ENCODE measurements around the gene CCNL2.

CCNL2 gene

GRCh38 chr1:1347663-1348419, 51.3 kb downstream of the CCNL2 start:
- no peak for TF ChIP-seq CTCF (IDR thresholded peaks at IDR 0.05; ENCODE audit: insufficient read depth, low read length, missing control alignments)
- no peak for DNase-seq (ENCODE audit: low read depth, low spot score)
- peak overlapping the region; percentile 75 for H3K4me3 ChIP-seq (ENCODE audit: low read depth, low read length)
- CTCF ChIA-PET: interaction anchor here (0.9 to 8.3 kb wide), 11 partner anchors 9 to 158 kb away, joined by 3 to 138 read pairs (median 4); partner anchors contain the start of genes AURKAIP1, MXRA8 and TAS1R3
- POLR2A ChIA-PET: interaction anchor here (0.7 to 1.6 kb wide), 7 partner anchors 10 to 52 kb away, joined by 3 to 9 read pairs (median 4); partner anchors contain the start of genes AURKAIP1 and MXRA8

- POLR2A ChIA-PET: interaction anchor here (1.1 to 1.6 kb wide), 3 partner anchors 11 to 13 kb away, joined by 3 to 8 read pairs (median 3); partner anchors contain the start of gene MXRA8
- DNase-seq (ENCODE audit: low read depth, low spot score): no peak
- H3K4me3 ChIP-seq (ENCODE audit: low read depth, low read length): peak overlapping the region; percentile 75
- CTCF ChIA-PET: interaction anchor here (0.8 to 8.3 kb wide), 8 partner anchors 11 to 225 kb away, joined by 3 to 138 read pairs (median 4); partner anchors contain the start of genes AURKAIP1 and MXRA8
- no peak for TF ChIP-seq CTCF (IDR thresholded peaks at IDR 0.05; ENCODE audit: insufficient read depth, low read length, missing control alignments)
Observed at GRCh38 chr1:1347026-1347595, 52.0 kb downstream of the CCNL2 start.

- ChIA-PET CTCF (interaction anchor here (0.8 to 8.3 kb wide), 7 partner anchors 16 to 224 kb away, joined by 3 to 138 read pairs (median 3); partner anchors contain the start of genes AURKAIP1 and CCNL2), POLR2A (interaction anchor here (1.0 to 1.2 kb wide), 2 partner anchors 9 to 12 kb away, joined by 3 read pairs; no protein-coding TSS in a partner anchor)
- 0 out of 2 replicates have a peak overlapping the region, but pooled peaks have one; percentile 18 for H3K4me3 ChIP-seq (ENCODE audit: low read depth, low read length)
- DNase-seq (ENCODE audit: low read depth, low spot score): no peak
- TF ChIP-seq CTCF (IDR thresholded peaks at IDR 0.05; ENCODE audit: insufficient read depth, low read length, missing control alignments): no peak
Observed at GRCh38 chr1:1346501-1346890, 52.6 kb downstream of the CCNL2 start.

GRCh38 chr1:1345860-1346500, 53.2 kb downstream of the CCNL2 start:
- TF ChIP-seq CTCF (IDR thresholded peaks at IDR 0.05; ENCODE audit: insufficient read depth, low read length, missing control alignments): no peak
- H3K4me3 ChIP-seq (ENCODE audit: low read depth, low read length): no peak overlapping the region
- ChIA-PET CTCF (interaction anchor here (0.7 to 8.3 kb wide), 8 partner anchors 11 to 224 kb away, joined by 3 to 138 read pairs (median 3); partner anchors contain the start of genes AURKAIP1 and CCNL2), POLR2A (interaction anchor here (1.0 to 1.2 kb wide), 2 partner anchors 9 to 12 kb away, joined by 3 read pairs; no protein-coding TSS in a partner anchor)
- DNase-seq (ENCODE audit: low read depth, low spot score): no peak

- CTCF ChIA-PET: interaction anchor here (0.7 to 8.3 kb wide), 5 partner anchors 12 to 57 kb away, joined by 3 to 138 read pairs (median 3); partner anchors contain the start of gene AURKAIP1
- POLR2A ChIA-PET: interaction anchor here (1.0 to 1.3 kb wide), 3 partner anchors 10 to 30 kb away, joined by 3 read pairs; partner anchors contain the start of gene AURKAIP1
- DNase-seq (ENCODE audit: low read depth, low spot score): no peak
- H3K4me3 ChIP-seq (ENCODE audit: low read depth, low read length): peak overlapping the region; percentile 12; the same call in 1 of the 2 replicates
- no peak for TF ChIP-seq CTCF (IDR thresholded peaks at IDR 0.05; ENCODE audit: insufficient read depth, low read length, missing control alignments)
Observed at GRCh38 chr1:1345384-1345783, 53.8 kb downstream of the CCNL2 start.
